Prostate gland (tissue), 2 donors: ENCODE data around the gene SMARCA2. TPM values are rescaled to one million over a fixed set of nuclear protein-coding genes. Genes with fewer than 3 reads are reported as not detected.
A peak's percentile ranks its signal among the peaks of the same experiment; 100 is the strongest.

Source experiments
- DNase-seq: peaks from one replicate; pipeline ENCODE4 v3.0.0-alpha.2; 2019; ENCODE audit warnings: low spot score
- H3K27ac ChIP-seq, 2 donors: fragments of 200-600 bp; sonication (generic); 2 replicates each; pipeline ENCODE4 v1.5.1; 2017 to 2019
- H3K27me3 ChIP-seq: fragments of 200-600 bp; sonication (generic); replicated peaks from 2 replicates; pipeline ENCODE4 v1.5.1; 2019; ENCODE audit not compliant: insufficient read depth
- H3K36me3 ChIP-seq, 2 donors: fragments of 200-600 bp; sonication (generic); 1 replicate in 1 of 2; 2 replicates in 1 of 2; pipeline versions ENCODE4 v1.5.1 to v1.8.1; 2017 to 2019
- H3K4me1 ChIP-seq: fragments of 200-600 bp; sonication (generic); replicated peaks from 2 replicates; pipeline ENCODE4 v1.5.1; 2019
- H3K4me3 ChIP-seq, 2 donors: fragments of 200-600 bp; sonication (generic); 2 replicates each; pipeline ENCODE4 v1.5.1; 2017 to 2019
- H3K9me3 ChIP-seq: fragments of 200-600 bp; sonication (generic); 2 replicates; pipeline ENCODE4 v1.5.1; 2017
- POLR2A ChIP-seq: fragments of 450-650 bp; IDR thresholded peaks from one replicate; pipeline ENCODE4 v1.6.1; 2016; ENCODE audit warnings: antibody characterized with exemption, mild to moderate bottlenecking
- POLR2AphosphoS5 ChIP-seq: sonication (generic); formaldehyde crosslinking; IDR thresholded peaks from one replicate; pipeline ENCODE4 v1.6.1; 2017; ENCODE audit warnings: antibody characterized with exemption
- WGBS: methylation state at CpG from one replicate; pipeline ENCODE4 v1.1.5; 2018; 5-methylcytosine and 5-hydroxymethylcytosine counted together
- intact Hi-C: fragments of 100-400 bp; cut with DNase I; formaldehyde crosslinking; loops from one replicate; pipeline ENCODE4 v1.14.2; 2022
- total RNA-seq, 2 donors: library from RNA; depleted of rRNA; stranded (reverse); fragments of >200 nt; gene quantifications; one replicate each; pipeline ENCODE4 v1.1.0, GENCODE V29; 2016
- TF ChIP-seq, protein P1 (sequence below), 4 experiments: fragments of 200-600 bp in 2 of 4; fragments of 450-650 bp in 2 of 4; sonication (generic) in 2 of 4; IDR thresholded peaks; 1 replicate in 3 of 4; 2 replicates in 1 of 4; pipeline ENCODE4 v1.5.1; 2016 to 2019; ENCODE audit warnings: antibody characterized with exemption in 4 of 4, mild to moderate bottlenecking in 2 of 4, moderate library complexity in 2 of 4

The SMARCA2 gene
- total RNA-seq, 2 donors from 2014 or later: 125 to 175 TPM

DNA sequence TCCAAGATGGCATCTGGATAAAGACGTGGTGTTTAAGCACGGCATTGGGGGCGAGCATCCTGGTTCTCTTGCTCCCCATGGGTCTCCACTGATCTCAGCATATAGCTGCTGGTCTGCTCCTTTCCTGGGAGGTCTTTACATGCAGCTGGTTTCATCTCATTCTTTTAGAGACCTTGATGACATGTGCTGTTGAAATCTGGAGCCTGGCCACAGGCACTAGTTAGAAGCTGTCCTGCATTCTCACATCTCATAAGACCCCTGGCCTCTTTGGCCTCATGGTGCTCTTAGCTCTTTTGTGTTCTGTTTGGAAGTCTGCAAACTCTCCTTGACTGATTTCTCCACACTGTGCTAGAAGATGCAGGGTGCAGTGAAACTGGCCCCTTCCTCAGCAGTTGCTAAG, 113.0 kb downstream of the SMARCA2 start:
- H3K4me1 ChIP-seq: no peaks in the 10 kb centered on the region
- TF ChIP-seq POLR2A: no peak
- no peak overlapping the region for H3K27ac ChIP-seq
- no peak for DNase-seq
- 59% methylated on average over 3 of the region's 3 CpGs for WGBS
- no peaks in the 10 kb centered on the region for H3K36me3 ChIP-seq
- no peaks in the 10 kb centered on the region for H3K27me3 ChIP-seq
- H3K9me3 ChIP-seq: no peaks in the 10 kb centered on the region
- intact Hi-C loops: no loop called here
- H3K4me3 ChIP-seq: no peak overlapping the region

DNA sequence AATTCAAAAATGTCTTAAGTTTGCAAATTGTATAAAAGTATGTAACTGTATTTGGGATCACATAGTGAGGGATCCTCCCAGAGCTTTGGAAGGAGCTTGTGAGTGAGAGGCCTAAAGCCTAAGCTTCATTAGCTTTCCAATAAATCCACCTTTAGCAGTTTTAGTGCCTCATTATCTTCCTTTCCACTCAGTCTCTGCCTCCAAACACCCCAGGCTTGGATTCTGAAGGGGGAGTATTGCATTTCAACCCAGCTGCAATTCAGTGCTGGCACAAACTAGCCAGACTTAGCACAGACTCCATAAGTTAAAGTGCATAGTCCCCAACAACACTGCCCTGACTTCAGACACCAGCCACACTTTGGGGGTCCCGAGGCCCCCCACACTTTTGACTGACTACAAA, 113.5 kb downstream of the SMARCA2 start:
- 77% methylated on average over 1 of the region's 1 CpG for WGBS
- no peak for DNase-seq
- Histone ChIP-seq H3K36me3 (no peaks in the 10 kb centered on the region), H3K27ac (no peak overlapping the region), H3K4me3 (no peak overlapping the region), H3K9me3 (no peaks in the 10 kb centered on the region), H3K4me1 (no peaks in the 10 kb centered on the region), H3K27me3 (no peaks in the 10 kb centered on the region)
- intact Hi-C loops: no loop called here
- no peak for TF ChIP-seq POLR2A
- TF ChIP-seq POLR2AphosphoS5: no peak
- TF ChIP-seq, protein P1, sequence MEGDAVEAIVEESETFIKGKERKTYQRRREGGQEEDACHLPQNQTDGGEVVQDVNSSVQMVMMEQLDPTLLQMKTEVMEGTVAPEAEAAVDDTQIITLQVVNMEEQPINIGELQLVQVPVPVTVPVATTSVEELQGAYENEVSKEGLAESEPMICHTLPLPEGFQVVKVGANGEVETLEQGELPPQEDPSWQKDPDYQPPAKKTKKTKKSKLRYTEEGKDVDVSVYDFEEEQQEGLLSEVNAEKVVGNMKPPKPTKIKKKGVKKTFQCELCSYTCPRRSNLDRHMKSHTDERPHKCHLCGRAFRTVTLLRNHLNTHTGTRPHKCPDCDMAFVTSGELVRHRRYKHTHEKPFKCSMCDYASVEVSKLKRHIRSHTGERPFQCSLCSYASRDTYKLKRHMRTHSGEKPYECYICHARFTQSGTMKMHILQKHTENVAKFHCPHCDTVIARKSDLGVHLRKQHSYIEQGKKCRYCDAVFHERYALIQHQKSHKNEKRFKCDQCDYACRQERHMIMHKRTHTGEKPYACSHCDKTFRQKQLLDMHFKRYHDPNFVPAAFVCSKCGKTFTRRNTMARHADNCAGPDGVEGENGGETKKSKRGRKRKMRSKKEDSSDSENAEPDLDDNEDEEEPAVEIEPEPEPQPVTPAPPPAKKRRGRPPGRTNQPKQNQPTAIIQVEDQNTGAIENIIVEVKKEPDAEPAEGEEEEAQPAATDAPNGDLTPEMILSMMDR (IDR thresholded peaks at IDR 0.05): no peak

DNA sequence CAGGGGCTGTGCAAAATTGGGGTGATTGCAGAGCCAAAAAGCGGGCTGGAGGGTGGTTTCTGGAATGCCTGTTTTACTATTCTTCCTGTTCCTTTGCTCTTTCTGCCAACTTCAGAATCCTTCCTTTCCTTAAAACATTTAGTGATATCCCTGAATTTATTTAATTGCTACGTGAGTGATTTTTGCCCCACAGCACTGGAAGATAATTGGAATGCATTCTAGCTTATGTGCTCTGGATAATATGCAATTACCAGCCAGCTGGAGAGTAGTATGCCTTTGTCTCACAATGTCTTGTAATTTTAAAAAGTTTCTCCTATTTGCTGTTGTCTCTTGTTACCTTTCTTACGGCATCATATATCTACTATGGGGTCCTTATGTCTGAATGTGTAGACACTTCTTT, 115.8 kb downstream of the SMARCA2 start:
- intact Hi-C loops: loop anchor here (5.0 to 10.0 kb wide), 2 partner anchors 204 to 596 kb away; no protein-coding TSS in a partner anchor
- H3K9me3 ChIP-seq: no peaks in the 10 kb centered on the region

DNA sequence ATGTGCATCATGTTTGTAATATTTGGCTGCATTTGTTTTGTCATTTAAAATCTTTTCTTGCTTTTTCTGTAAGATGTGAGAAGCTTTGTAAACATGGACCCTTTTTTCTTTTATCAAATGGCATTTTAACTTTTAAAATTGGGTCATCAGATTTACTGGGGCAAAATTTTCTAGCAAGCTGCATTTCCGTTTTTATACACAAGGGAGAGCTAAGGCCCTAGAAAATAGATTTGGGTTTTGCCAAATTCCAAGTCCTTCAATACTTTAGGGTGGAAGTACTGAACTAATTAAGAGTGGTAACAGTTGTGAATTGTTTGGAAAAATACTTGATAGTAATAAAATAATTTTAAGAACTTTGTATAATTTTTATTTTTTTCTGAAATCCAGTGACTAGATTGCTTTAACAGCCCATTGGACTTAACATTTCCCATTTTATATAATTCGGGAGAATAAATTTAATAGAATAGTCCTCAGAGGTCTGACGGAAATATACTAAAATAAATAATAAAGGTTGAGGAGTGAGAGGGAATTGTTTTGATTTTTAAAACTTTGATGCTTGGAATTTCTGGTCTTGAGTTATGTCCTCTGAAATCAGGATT, 117.4 kb downstream of the SMARCA2 start:
- Histone ChIP-seq H3K27ac (no peak overlapping the region), H3K4me1 (no peaks in the 10 kb centered on the region), H3K36me3 (no peaks in the 10 kb centered on the region), H3K9me3 (no peaks in the 10 kb centered on the region), H3K27me3 (no peaks in the 10 kb centered on the region), H3K4me3 (no peak overlapping the region)
- 62% methylated on average over 3 of the region's 3 CpGs for WGBS
- intact Hi-C loops: loop anchor here (5.0 to 10.0 kb wide), 2 partner anchors 202 to 595 kb away; no protein-coding TSS in a partner anchor
- TF ChIP-seq POLR2AphosphoS5 (no peak), POLR2A (no peak)
- TF ChIP-seq, protein P1 (IDR thresholded peaks at IDR 0.05): peak; percentile 20 to 78 (median 54)
- no peak for DNase-seq

More for the DNA sequence above, 115.8 kb downstream of the SMARCA2 start:
- H3K27ac ChIP-seq: no peak overlapping the region
- H3K4me1 ChIP-seq: no peaks in the 10 kb centered on the region
- TF ChIP-seq POLR2AphosphoS5 (no peak), POLR2A (no peak)
- TF ChIP-seq, protein P1 (IDR thresholded peaks at IDR 0.05): no peak
- no peak for DNase-seq
- WGBS: 76% methylated on average over 3 of the region's 3 CpGs
- no peaks in the 10 kb centered on the region for H3K36me3 ChIP-seq
- no peak overlapping the region for H3K4me3 ChIP-seq
- H3K27me3 ChIP-seq: no peaks in the 10 kb centered on the region

DNA sequence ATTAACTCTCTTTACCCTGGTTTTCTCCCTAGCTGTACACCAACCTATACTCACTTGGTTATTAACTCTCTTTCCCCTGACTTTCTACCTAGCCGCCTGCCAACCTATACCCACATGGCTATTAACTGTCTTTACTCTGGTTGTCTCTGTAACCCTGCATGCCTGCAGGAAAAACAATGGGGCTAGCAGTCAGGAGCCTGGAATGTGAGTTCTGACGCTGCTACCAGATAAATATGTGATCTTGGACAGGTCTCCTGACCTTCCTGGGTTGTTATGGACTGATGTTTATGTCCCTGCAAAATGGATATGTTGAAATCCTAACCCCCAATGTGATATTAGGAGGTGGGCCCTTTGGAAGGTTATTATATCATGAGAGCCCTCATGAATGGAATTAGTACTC, 119.2 kb downstream of the SMARCA2 start:
- intact Hi-C loops: loop anchor here (5.0 to 10.0 kb wide), 2 partner anchors 200 to 593 kb away; no protein-coding TSS in a partner anchor
- Histone ChIP-seq H3K36me3 (no peaks in the 10 kb centered on the region), H3K9me3 (no peaks in the 10 kb centered on the region), H3K27me3 (no peaks in the 10 kb centered on the region), H3K27ac (no peak overlapping the region), H3K4me3 (no peak overlapping the region), H3K4me1 (no peaks in the 10 kb centered on the region)
- 74% methylated on average over 2 of the region's 2 CpGs for WGBS
- TF ChIP-seq POLR2A: no peak
- TF ChIP-seq, protein P1 (IDR thresholded peaks at IDR 0.05): no peak
- no peak for TF ChIP-seq POLR2AphosphoS5
- DNase-seq: no peak
